GM12801 (cell line): ENCODE measurements around the gene HS6ST1.

ENCODE experiments used
- TF ChIP-seq, protein P1 (sequence below): IDR thresholded peaks from one replicate; pipeline ENCODE4 v1.5.1; 2011; ENCODE audit warnings: control low read depth; ENCODE audit not compliant: insufficient read length; ENCODE audit errors: extremely low read depth

The HS6ST1 gene

DNA sequence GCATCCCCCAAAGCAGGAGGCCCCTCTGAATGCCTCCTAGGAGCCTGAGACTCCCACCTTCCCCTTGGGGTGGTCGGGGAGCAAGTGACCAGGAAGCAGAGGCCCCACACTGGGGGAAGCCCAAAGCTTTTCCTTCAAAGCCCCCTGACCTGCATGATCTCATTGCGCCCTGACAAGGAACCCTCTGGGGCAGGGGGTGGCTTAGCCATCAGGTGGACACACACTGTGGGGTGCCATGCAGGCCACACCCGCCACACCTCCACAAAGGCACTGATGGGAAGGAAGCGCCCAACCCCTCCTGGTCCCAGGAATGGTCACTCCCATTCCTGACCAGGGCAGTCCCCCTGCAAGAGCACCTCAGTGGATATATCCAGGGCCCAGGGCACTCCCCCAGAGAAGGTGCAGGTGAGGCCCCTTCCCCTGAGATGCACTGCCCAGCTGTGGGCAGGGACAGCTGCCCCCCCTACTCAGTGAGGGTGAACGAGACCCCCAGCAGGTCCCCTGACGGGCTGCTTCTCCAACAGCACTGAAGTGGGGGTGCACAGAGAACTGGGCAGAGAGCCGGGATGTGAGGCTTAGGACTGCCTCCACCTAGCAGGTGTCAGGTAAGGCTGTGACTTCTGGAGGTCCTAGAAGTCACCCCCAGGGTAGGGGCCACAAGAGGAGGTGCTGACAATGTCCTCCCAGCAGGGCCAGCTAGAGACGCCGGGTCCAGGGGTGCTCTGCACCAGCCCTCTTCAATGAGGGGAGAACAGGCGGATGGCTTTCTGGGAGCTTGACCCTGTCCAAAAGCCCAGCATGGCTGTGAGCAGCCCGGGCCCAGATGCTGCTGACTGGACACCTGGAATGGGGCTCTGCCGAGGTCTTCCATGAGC lies 31.5 kb downstream of the HS6ST1 start:
- TF ChIP-seq, protein P1, sequence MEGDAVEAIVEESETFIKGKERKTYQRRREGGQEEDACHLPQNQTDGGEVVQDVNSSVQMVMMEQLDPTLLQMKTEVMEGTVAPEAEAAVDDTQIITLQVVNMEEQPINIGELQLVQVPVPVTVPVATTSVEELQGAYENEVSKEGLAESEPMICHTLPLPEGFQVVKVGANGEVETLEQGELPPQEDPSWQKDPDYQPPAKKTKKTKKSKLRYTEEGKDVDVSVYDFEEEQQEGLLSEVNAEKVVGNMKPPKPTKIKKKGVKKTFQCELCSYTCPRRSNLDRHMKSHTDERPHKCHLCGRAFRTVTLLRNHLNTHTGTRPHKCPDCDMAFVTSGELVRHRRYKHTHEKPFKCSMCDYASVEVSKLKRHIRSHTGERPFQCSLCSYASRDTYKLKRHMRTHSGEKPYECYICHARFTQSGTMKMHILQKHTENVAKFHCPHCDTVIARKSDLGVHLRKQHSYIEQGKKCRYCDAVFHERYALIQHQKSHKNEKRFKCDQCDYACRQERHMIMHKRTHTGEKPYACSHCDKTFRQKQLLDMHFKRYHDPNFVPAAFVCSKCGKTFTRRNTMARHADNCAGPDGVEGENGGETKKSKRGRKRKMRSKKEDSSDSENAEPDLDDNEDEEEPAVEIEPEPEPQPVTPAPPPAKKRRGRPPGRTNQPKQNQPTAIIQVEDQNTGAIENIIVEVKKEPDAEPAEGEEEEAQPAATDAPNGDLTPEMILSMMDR, result no peak

DNA sequence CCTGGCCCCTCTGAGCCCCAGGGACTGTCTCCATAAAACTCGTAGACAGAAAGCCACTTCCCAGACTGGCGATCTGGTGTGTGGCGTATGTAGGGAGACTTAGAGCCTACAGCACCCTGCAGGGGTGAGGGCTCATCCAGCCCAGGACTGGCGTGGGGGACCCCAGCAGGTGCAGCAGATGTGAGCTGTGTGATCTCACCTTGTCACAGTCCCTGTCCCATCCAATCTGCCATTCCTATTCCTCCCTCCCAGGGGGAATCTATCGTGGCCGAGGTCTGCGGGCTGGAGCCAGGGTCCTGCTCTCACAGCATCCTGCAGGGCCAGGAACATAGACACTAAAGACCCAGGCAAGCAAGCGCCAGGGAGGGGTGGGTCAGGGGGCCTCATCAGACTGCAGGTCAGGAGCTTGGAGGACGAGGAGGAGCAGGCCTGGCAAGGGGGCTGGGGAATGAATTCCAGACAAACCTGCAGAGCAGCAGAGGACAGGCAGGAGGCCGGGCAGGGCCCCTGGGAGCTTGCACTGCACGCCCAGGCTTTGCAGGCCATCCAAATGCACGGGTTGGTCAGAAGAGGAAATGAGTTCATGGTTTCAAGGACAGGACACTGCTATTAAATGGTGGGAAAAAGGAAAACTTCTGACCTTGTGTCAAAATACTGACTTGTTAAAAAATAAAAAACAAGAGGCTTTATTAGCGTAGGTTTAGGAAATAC lies 32.5 kb downstream of the HS6ST1 start:
- TF ChIP-seq, protein P1, result no peak

DNA sequence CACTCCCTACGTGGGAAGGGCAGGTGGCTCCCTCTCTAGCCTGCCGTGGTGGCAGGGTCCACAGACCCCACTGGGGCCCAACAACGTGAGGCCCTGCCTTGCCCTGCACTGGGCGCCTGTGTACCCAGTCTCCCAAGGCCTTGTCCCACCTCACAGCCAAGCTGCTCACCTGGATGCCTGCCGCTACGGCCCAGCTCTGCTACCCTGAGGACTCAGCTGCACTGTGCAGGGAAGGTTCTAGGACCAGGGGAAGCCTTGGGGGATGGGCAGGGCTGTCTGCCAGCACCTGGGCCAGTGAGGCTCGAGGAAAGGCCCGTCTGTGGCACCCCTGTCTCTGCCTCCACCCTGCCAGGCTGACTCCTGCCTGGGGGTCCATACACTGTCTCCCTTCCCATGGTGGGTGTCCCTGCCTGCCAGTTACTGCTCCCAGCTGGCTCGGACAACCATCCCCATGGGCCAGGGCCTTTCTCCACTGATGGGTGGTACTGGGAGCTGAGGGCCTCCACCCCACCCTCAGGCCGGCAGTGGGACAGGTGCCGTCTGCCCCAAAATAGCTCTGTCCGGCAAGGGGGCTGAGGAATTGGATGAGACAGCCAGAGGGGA lies 33.2 kb downstream of the HS6ST1 start:
- TF ChIP-seq, protein P1, result no peak

DNA sequence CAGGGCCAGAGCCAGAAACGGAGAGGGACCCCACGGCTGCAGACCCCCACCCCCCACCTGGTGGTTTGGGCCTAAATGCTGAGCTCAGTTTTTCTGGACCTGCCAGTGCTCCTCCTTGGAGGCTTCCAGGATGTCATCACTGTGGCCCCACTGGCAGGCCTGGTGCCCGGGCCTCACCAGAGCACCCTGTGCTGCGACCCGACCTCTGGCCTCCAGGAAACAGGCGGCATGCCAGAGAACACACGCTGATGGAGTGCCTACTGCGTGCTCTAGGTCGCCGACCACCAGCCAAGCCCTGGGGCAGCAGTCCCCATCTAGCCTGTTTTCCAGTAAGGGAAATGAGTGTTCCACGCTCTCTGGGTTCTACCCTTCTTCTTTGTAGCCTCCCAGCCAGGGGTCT lies 33.8 kb downstream of the HS6ST1 start:
- TF ChIP-seq, protein P1, result no peak

DNA sequence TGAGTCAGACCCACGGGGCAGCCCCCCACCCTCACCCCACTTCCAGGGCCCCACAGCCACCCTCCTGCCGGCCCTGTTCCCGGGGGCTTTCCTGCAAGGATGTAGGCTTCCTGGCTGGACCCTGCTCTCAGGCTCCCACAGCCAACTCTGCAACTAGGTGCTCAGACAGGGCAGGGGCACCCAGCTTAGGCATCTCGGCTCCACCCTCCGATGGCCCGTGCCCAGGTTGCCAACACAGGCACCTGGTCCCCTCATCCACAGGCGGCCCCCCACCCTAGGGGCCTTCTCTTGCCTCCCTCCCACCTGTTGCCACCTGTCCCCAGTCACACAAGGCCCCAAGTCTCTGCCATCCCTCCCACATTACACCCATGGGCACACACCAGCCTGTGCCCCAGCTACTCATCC lies 34.6 kb downstream of the HS6ST1 start:
- TF ChIP-seq, protein P1, result no peak

DNA sequence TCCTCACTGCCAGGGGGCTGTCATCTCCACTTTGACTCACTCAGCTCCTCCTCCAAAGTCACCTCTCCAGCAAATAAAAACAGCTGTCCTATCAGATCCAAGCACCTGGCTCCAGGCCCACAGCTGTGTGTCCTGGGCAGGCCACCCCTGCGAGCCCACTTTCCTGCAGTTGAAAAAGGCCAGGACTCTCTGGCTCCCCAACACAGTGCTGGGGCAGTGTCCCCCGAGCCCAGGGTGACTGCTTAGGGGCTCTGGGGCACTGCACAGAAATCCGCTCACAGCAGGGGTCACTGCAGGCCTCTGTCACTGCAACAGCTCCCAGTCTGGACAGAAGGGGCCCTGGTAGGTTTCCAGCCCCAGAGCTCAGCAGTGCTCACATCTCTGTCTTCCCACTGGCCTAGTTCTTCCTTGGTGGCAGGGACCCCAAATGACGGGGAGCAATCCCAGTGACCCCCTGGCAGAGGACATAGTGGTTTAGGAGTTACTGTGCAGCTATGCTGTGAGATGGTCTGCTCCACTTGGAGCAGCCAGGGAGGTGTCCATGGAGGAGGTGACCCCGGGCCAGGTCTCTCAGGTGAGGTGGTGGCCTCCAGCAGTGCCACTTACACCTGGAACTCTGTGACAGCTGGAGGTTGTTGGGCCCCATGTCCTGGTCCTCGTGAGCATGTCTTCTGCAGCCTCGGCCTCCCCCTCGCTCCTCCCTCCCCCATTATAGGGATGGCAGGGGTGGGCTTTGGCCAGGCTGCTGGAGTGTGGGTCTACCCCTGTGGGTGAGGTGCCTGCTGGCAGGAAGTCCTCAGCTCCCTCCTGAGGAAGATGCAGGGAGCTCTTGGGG lies 35.5 kb downstream of the HS6ST1 start:
- TF ChIP-seq, protein P1, result no peak
